Mesenchymal stem cell (in vitro differentiated cells and primary cell): Measurements from ENCODE around the gene CRB2.

ENCODE experiments used
- DNase-seq: peaks from one replicate; pipeline ENCODE4 v3.0.0-alpha.2; 2013
- H2AFZ ChIP-seq: one replicate; pipeline ENCODE4 v1.6.1; 2013; ENCODE audit warnings: low read depth, mild to moderate bottlenecking, control low read depth, inconsistent platforms, low read length, moderate library complexity
- H2AK5ac ChIP-seq: 2 replicates; pipeline ENCODE4 v1.6.1; 2013; ENCODE audit warnings: low read length, moderate library complexity, mild to moderate bottlenecking, inconsistent platforms; ENCODE audit not compliant: severe bottlenecking
- H2BK120ac ChIP-seq: one replicate; pipeline ENCODE4 v1.6.1; 2013; ENCODE audit warnings: low read depth, mild to moderate bottlenecking, inconsistent platforms, low read length, moderate library complexity
- H2BK12ac ChIP-seq, 2 experiments: one replicate each; pipeline ENCODE4 v1.6.1; 2013; ENCODE audit warnings: inconsistent platforms in 2 of 2, low read length in 2 of 2, mild to moderate bottlenecking in 2 of 2, moderate library complexity in 2 of 2, control low read depth in 1 of 2
- H2BK15ac ChIP-seq: one replicate; pipeline ENCODE4 v1.6.1; 2013; ENCODE audit warnings: mild to moderate bottlenecking, low read depth, inconsistent platforms; ENCODE audit not compliant: poor library complexity, severe bottlenecking
- H2BK5ac ChIP-seq: 2 replicates; pipeline ENCODE4 v1.6.1; 2013; ENCODE audit warnings: low read depth, mild to moderate bottlenecking, low read length, control low read depth, inconsistent platforms; ENCODE audit not compliant: poor library complexity, severe bottlenecking
- H3K14ac ChIP-seq, 2 experiments: one replicate each; pipeline ENCODE4 v1.6.1; 2013; ENCODE audit warnings: inconsistent platforms in 2 of 2, low read length in 2 of 2, control low read depth in 1 of 2, mild to moderate bottlenecking in 1 of 2, moderate library complexity in 1 of 2
- H3K18ac ChIP-seq, 2 experiments: one replicate each; pipeline ENCODE4 v1.6.1; 2013; ENCODE audit warnings: inconsistent platforms in 2 of 2, low read length in 2 of 2, control low read depth in 1 of 2, low read depth in 1 of 2, mild to moderate bottlenecking in 1 of 2
- H3K23ac ChIP-seq, 2 experiments: one replicate each; pipeline ENCODE4 v1.6.1; 2013; ENCODE audit warnings: inconsistent platforms in 2 of 2, low read length in 2 of 2, mild to moderate bottlenecking in 2 of 2, moderate library complexity in 2 of 2, control low read depth in 1 of 2
- H3K27ac ChIP-seq: 2 replicates; pipeline ENCODE4 v1.5.1; 2013; ENCODE audit warnings: mild to moderate bottlenecking, moderate library complexity, low read length, control low read depth, inconsistent platforms; ENCODE audit not compliant: poor library complexity, severe bottlenecking
- H3K27me3 ChIP-seq, 2 experiments: 2 replicates each; pipeline versions ENCODE4 v1.6.1 to v1.7.0; 2013; ENCODE audit warnings: low read length in 2 of 2, mild to moderate bottlenecking in 2 of 2, moderate library complexity in 2 of 2, control low read depth in 1 of 2, inconsistent platforms in 1 of 2; ENCODE audit not compliant: control insufficient read depth in 1 of 2, insufficient read depth in 1 of 2
- H3K36me3 ChIP-seq, 2 experiments: 2 replicates each; pipeline versions ENCODE4 v1.6.1 to v1.7.0; 2013; ENCODE audit warnings: low read length in 2 of 2, control low read depth in 1 of 2, inconsistent platforms in 1 of 2, low read depth in 1 of 2, mild to moderate bottlenecking in 1 of 2; ENCODE audit not compliant: insufficient read depth in 2 of 2, control insufficient read depth in 1 of 2
- H3K4ac ChIP-seq, 2 experiments: one replicate each; pipeline ENCODE4 v1.6.1; 2013; ENCODE audit warnings: inconsistent platforms in 2 of 2, low read length in 2 of 2, mild to moderate bottlenecking in 2 of 2, moderate library complexity in 2 of 2, control low read depth in 1 of 2, low read depth in 1 of 2
- H3K4me1 ChIP-seq: 2 replicates; pipeline ENCODE4 v1.6.1; 2013; ENCODE audit warnings: low read depth, low read length, control low read depth; ENCODE audit not compliant: control insufficient read depth, insufficient read depth
- H3K4me2 ChIP-seq: 2 replicates; pipeline ENCODE4 v1.6.1; 2013; ENCODE audit warnings: low read length, mild to moderate bottlenecking, inconsistent platforms; ENCODE audit not compliant: poor library complexity, severe bottlenecking
- H3K4me3 ChIP-seq, 2 experiments: 2 replicates each; pipeline versions ENCODE4 v1.5.1 to v1.7.0; 2013; ENCODE audit warnings: low read length in 2 of 2, mild to moderate bottlenecking in 2 of 2, control low read depth in 1 of 2, low read depth in 1 of 2; ENCODE audit not compliant: insufficient read depth in 1 of 2
- H3K79me1 ChIP-seq: replicated peaks from 2 replicates; pipeline ENCODE4 v1.6.1; 2013; ENCODE audit warnings: mild to moderate bottlenecking, control low read depth, low read length, inconsistent platforms; ENCODE audit not compliant: poor library complexity, severe bottlenecking
- H3K9ac ChIP-seq: 2 replicates; pipeline ENCODE4 v1.7.0; 2013; ENCODE audit warnings: mild to moderate bottlenecking, low read length, moderate library complexity
- H3K9me3 ChIP-seq: 2 replicates; pipeline ENCODE4 v1.7.0; 2013; ENCODE audit warnings: mild to moderate bottlenecking, low read length; ENCODE audit not compliant: control insufficient read depth
- H4K8ac ChIP-seq: one replicate; pipeline ENCODE4 v1.6.1; 2013; ENCODE audit warnings: inconsistent platforms, mild to moderate bottlenecking, low read length, moderate library complexity
- H4K91ac ChIP-seq: one replicate; pipeline ENCODE4 v1.6.1; 2013; ENCODE audit warnings: mild to moderate bottlenecking, low read length, inconsistent platforms
- WGBS: methylation state at CpG from one replicate; pipeline ENCODE4 v1.1.7; 2013; ENCODE audit warnings: mixed read lengths; 5-methylcytosine and 5-hydroxymethylcytosine counted together

Gene CRB2

DNA sequence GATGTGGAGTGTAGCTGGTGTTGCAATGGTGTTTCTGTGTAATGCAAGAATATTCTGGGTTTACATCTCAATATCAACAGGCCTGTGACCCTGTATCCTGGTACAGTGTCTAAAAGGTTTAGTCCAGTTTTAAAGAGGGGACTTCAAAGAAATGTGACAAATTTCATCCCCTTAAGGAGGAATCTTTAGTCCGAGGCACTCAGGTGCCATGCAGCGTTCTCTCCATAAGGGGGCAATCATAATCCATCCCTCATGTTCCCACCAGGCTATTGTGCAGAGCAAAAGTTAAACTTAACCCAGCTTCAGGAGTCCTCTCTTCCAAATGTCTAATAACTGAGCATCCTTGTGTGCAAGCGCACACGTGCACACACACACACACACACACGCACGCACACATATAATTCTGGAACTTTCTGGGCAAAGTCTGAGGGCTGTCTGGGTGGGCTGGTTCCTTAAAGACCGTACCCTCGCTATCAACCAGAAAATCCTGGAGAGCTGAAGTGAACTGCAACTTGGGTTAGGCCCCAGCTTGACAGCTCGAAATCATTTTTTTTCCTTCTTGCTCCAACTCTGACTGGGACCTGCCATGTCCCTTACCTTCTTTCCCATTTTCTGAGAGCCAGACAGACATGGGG, 46.0 kb downstream of the CRB2 start:
- H3K36me3 ChIP-seq = no peaks in the 10 kb centered on the region
- no peak overlapping the region for H4K91ac ChIP-seq
- no peak overlapping the region for H3K27ac ChIP-seq
- H3K4ac ChIP-seq = no peak overlapping the region
- no peaks in the 10 kb centered on the region for H3K9me3 ChIP-seq
- no peak overlapping the region for H3K18ac ChIP-seq
- H3K23ac ChIP-seq = no peak overlapping the region
- no peak overlapping the region for H2BK15ac ChIP-seq
- no peak overlapping the region for H2BK5ac ChIP-seq
- H4K8ac ChIP-seq = no peak overlapping the region
- H3K4me2 ChIP-seq = no peak overlapping the region
- H3K4me3 ChIP-seq = no peak overlapping the region
- H2AFZ ChIP-seq = no peak overlapping the region
- no peak overlapping the region for H3K14ac ChIP-seq
- no peaks in the 10 kb centered on the region for H3K79me1 ChIP-seq
- H2BK120ac ChIP-seq = no peak overlapping the region
- no peaks in the 10 kb centered on the region for H3K27me3 ChIP-seq
- no peak overlapping the region for H2BK12ac ChIP-seq
- 55% methylated on average over 9 of the region's 9 CpGs for WGBS
- H3K9ac ChIP-seq = no peak overlapping the region
- peak; percentile 55 for DNase-seq
- peaks cover 6% of the 10 kb centered on the region for H3K4me1 ChIP-seq
- no peak overlapping the region for H2AK5ac ChIP-seq

DNA sequence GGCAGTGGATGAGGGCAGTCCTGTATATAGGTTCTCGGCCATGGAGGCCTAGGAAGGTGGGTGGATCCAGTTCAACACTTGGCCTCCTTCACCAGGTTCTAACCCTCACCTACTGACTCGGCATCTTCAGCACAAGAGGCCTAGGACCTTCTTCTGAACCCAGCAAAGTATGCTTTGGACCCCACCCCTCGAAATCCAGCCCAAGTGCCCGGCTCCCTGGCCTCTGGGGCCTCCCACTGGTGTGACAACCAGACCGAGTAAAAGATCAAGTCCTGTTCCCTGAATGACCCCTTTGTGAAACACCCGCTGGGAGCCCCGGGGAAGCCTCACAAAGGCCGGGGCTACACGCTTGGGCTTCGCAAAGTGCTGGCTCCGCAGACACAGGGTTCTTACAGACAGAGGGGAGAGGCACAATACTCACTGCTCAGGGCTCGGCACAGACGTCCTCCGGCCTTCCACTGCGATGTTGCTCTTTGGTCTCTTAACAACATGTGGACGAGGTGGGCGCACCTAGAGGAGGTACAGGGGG, 47.0 kb downstream of the CRB2 start:
- Histone ChIP-seq H4K91ac (no peak overlapping the region), H2AK5ac (no peak overlapping the region), H3K14ac (no peak overlapping the region), H3K23ac (no peak overlapping the region), H2BK5ac (no peak overlapping the region), H3K9me3 (no peaks in the 10 kb centered on the region), H3K79me1 (no peaks in the 10 kb centered on the region), H2BK120ac (no peak overlapping the region), H3K27me3 (no peaks in the 10 kb centered on the region), H2BK15ac (no peak overlapping the region), H3K27ac (no peak overlapping the region), H4K8ac (no peak overlapping the region), H3K36me3 (no peaks in the 10 kb centered on the region), H3K4ac (no peak overlapping the region), H3K4me3 (no peak overlapping the region), H2AFZ (no peak overlapping the region), H3K9ac (no peak overlapping the region), H3K4me1 (peaks cover 8% of the 10 kb centered on the region), H2BK12ac (no peak overlapping the region), H3K4me2 (no peak overlapping the region), H3K18ac (no peak overlapping the region)
- 90% methylated on average over 17 of the region's 17 CpGs for WGBS
- DNase-seq = no peak

DNA sequence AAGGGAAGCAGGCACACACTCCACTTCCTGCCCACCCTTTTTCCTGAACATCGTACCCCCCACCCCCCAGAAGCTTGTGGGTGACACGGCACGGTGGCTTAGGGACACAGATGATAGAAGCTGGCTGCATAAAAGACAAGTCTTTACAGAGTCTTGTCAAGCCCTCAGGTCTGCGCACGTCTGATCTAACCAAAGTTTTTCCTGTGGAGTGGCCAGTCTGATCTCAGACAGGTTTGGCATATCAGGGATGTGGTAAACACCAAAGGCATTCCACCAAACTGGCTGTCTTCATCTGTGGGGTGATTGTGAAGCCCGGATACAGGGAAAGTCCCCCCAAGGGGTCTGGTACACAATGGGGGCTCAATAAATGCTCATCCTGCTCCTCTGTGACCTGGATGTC, 50.0 kb downstream of the CRB2 start:
- Histone ChIP-seq H3K27me3 (no peaks in the 10 kb centered on the region), H3K14ac (no peak overlapping the region), H4K91ac (no peak overlapping the region), H3K36me3 (no peaks in the 10 kb centered on the region), H3K23ac (no peak overlapping the region), H2BK15ac (no peak overlapping the region), H3K4me3 (no peak overlapping the region), H3K27ac (no peak overlapping the region), H3K79me1 (no peaks in the 10 kb centered on the region), H2BK5ac (no peak overlapping the region), H3K4ac (no peak overlapping the region), H3K4me2 (no peak overlapping the region), H2BK120ac (no peak overlapping the region), H3K4me1 (peaks cover 8% of the 10 kb centered on the region), H4K8ac (no peak overlapping the region), H2AFZ (no peak overlapping the region), H3K9ac (no peak overlapping the region), H3K9me3 (no peaks in the 10 kb centered on the region), H2AK5ac (no peak overlapping the region), H2BK12ac (no peak overlapping the region), H3K18ac (no peak overlapping the region)
- DNase-seq = no peak
- WGBS = 92% methylated on average over 6 of the region's 6 CpGs

DNA sequence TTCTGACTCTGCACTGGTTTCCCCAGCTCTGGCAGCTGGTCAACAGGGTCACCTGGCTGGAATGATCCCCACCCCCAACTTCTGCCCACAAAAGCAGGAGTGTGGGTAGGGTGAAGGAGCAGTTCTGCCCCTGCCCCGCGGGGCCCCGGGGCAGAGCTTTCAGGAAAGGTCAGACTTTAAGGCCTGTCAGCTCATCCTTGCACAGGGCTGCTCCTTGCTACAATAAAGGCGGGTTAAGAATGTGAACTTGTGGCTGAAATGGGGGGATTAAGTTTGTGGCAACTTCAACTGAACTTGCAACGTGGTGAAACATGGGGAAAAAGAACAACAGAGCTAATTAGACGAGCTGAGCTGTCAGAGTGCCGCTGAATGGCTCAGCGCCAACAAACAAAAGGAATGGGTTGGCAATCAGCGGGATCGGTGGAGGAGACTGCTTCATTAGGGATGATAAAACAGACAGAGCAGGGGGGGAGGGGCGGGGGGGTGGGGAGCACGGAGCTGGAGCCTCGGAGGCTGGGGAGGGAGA, 50.8 kb downstream of the CRB2 start:
- Histone ChIP-seq H3K18ac (peak overlapping the region in 1 of 2 experiments; percentile 17), H4K8ac (no peak overlapping the region), H2BK12ac (no peak overlapping the region), H3K27me3 (no peaks in the 10 kb centered on the region), H3K27ac (no peak overlapping the region), H3K9ac (no peak overlapping the region), H2AK5ac (no peak overlapping the region), H3K4ac (no peak overlapping the region), H2BK15ac (no peak overlapping the region), H2BK120ac (no peak overlapping the region), H3K9me3 (no peaks in the 10 kb centered on the region), H2BK5ac (no peak overlapping the region), H2AFZ (no peak overlapping the region), H3K14ac (no peak overlapping the region), H3K4me3 (no peak overlapping the region), H4K91ac (no peak overlapping the region), H3K4me2 (no peak overlapping the region), H3K36me3 (no peaks in the 10 kb centered on the region), H3K23ac (peak overlapping the region in 1 of 2 experiments; percentile 22), H3K79me1 (no peaks in the 10 kb centered on the region), H3K4me1 (peaks cover 8% of the 10 kb centered on the region)
- peak; percentile 12 for DNase-seq
- 62% methylated on average over 10 of the region's 13 CpGs for WGBS
